Amniotic stem cell (primary cell): ENCODE data around the gene TUT7.
"Not testable (repeated sequence)": the region's sequence is repeated elsewhere in the genome, so short reads cannot be mapped to it uniquely, and the experiment has no call there.

Experiments
- DNase-seq: peaks from one replicate; lab custom pipeline; 2025; lab: John Stamatoyannopoulos, UW

The TUT7 gene

GRCh38 chr9:86347991-86348390, 6.2 kb downstream of the TUT7 start:
- no peak for DNase-seq

GRCh38 chr9:86344818-86345217, 9.4 kb downstream of the TUT7 start:
- DNase-seq, result no peak

- no peak for DNase-seq
Measured at GRCh38 chr9:86342269-86342668, 11.9 kb downstream of the TUT7 start.

- no peak for DNase-seq
Measured at GRCh38 chr9:86341007-86341491, 13.2 kb downstream of the TUT7 start.

GRCh38 chr9:86340356-86341006, 13.7 kb downstream of the TUT7 start:
- DNase-seq, result no peak

GRCh38 chr9:86337469-86338108, 16.6 kb downstream of the TUT7 start:
- no peak for DNase-seq

- DNase-seq, result no peak
Measured at GRCh38 chr9:86336058-86336457, 18.2 kb downstream of the TUT7 start.

- no peak for DNase-seq
Measured at GRCh38 chr9:86333651-86334050, 20.6 kb downstream of the TUT7 start.

- no peak for DNase-seq
Measured at GRCh38 chr9:86330186-86330585, 24.0 kb downstream of the TUT7 start.

GRCh38 chr9:86329649-86330048, 24.6 kb downstream of the TUT7 start:
- DNase-seq, result no peak

GRCh38 chr9:86328156-86328555, 26.1 kb downstream of the TUT7 start:
- DNase-seq, result no peak

- no peak for DNase-seq
Measured at GRCh38 chr9:86326536-86326935, 27.7 kb downstream of the TUT7 start.

- DNase-seq, result no peak
Measured at GRCh38 chr9:86324901-86325300, 29.3 kb downstream of the TUT7 start.

- DNase-seq, result no peak
Measured at GRCh38 chr9:86324308-86324707, 29.9 kb downstream of the TUT7 start.

GRCh38 chr9:86322973-86323644, 31.1 kb downstream of the TUT7 start:
- no peak for DNase-seq

GRCh38 chr9:86321373-86321772, 32.8 kb downstream of the TUT7 start:
- peak; percentile 78 for DNase-seq

- DNase-seq, result no peak
Measured at GRCh38 chr9:86318187-86318586, 36.0 kb downstream of the TUT7 start.

GRCh38 chr9:86315078-86315477, 39.1 kb downstream of the TUT7 start:
- DNase-seq, result no peak

GRCh38 chr9:86312959-86313358, 41.3 kb downstream of the TUT7 start:
- DNase-seq, result not testable (repeated sequence)

GRCh38 chr9:86308687-86309086, 45.5 kb downstream of the TUT7 start:
- DNase-seq, result no peak

GRCh38 chr9:86304236-86304730, 49.9 kb downstream of the TUT7 start:
- no peak for DNase-seq

GRCh38 chr9:86303316-86303975, 50.8 kb downstream of the TUT7 start:
- no peak for DNase-seq

GRCh38 chr9:86301686-86302085, 52.5 kb downstream of the TUT7 start:
- no peak for DNase-seq
